OCI-LY7 (cell line): ENCODE measurements around the gene DCAF12L1. TPM values are rescaled to one million over a fixed set of nuclear protein-coding genes. Genes with fewer than 3 reads are reported as not detected.

Source experiments
- BruUV-seq: library from RNA; stranded (reverse); fragments of 400-500 nt; replicated peaks from 2 replicates; lab custom pipeline; 2021; lab: Mats Ljungman, UMichigan
- CTCF ChIA-PET: fragments of 300-600 bp; sonication (Branson Sonifier 250); formaldehyde crosslinking; loops from one replicate; lab custom pipeline; 2022; ENCODE audit warnings: antibody characterized with exemption; ENCODE audit not compliant: unreplicated experiment; lab: Charles Lee
- POLR2A ChIA-PET: fragments of 300-600 bp; sonication (Branson Sonifier 250); formaldehyde crosslinking; loops from one replicate; lab custom pipeline; 2022; ENCODE audit warnings: antibody characterized with exemption; lab: Charles Lee
- DNase-seq: peaks from one replicate; pipeline ENCODE4 v3.0.0-alpha.2; 2015; ENCODE audit warnings: low spot score
- H2AFZ ChIP-seq: fragments of 200-600 bp; sonication (generic), shearing (Covaris generic); 2 replicates; pipeline ENCODE4 v1.6.1; 2014; ENCODE audit warnings: mild to moderate bottlenecking, antibody characterized with exemption, low read length, moderate library complexity
- H3K27ac ChIP-seq: fragments of 200-600 bp; sonication (generic); 2 replicates; pipeline ENCODE4 v1.5.1; 2014; ENCODE audit warnings: mixed run types, low read depth, mild to moderate bottlenecking, moderate library complexity, low read length, inconsistent platforms; ENCODE audit not compliant: poor library complexity, severe bottlenecking
- H3K36me3 ChIP-seq: fragments of 200-600 bp; sonication (generic); 2 replicates; pipeline ENCODE4 v1.6.1; 2014; ENCODE audit warnings: mild to moderate bottlenecking, antibody characterized with exemption, low read length, moderate library complexity, mixed read lengths; ENCODE audit not compliant: insufficient read depth
- H3K4me1 ChIP-seq: fragments of 200-600 bp; sonication (generic); 2 replicates; pipeline ENCODE4 v1.5.1; 2014; ENCODE audit warnings: mild to moderate bottlenecking, low read length; ENCODE audit not compliant: insufficient read depth, poor library complexity, severe bottlenecking
- H3K4me2 ChIP-seq: fragments of 200-600 bp; sonication (generic); 2 replicates; pipeline ENCODE4 v1.6.1; 2014; ENCODE audit warnings: mild to moderate bottlenecking, low read length
- H3K4me3 ChIP-seq: fragments of 200-600 bp; sonication (generic); 2 replicates; pipeline ENCODE4 v1.5.1; 2014; ENCODE audit warnings: mild to moderate bottlenecking, low read depth, low read length; ENCODE audit not compliant: poor library complexity, severe bottlenecking
- H3K79me2 ChIP-seq: fragments of 200-600 bp; sonication (generic); 2 replicates; pipeline ENCODE4 v1.6.1; 2016; ENCODE audit warnings: low read depth, mild to moderate bottlenecking, low read length, moderate library complexity, mixed read lengths; ENCODE audit not compliant: insufficient read depth
- H3K9me2 ChIP-seq: fragments of 200-600 bp; sonication (generic); 2 replicates; pipeline ENCODE4 v1.6.1; 2016; ENCODE audit warnings: mild to moderate bottlenecking, low read length, mixed read lengths; ENCODE audit not compliant: insufficient read depth
- H3K9me3 ChIP-seq: fragments of 200-600 bp; sonication (generic); 2 replicates; pipeline ENCODE4 v1.6.1; 2014; ENCODE audit warnings: mild to moderate bottlenecking, mixed run types, low read length, mixed read lengths
- H4K20me1 ChIP-seq: fragments of 200-600 bp; sonication (generic); 2 replicates; pipeline ENCODE4 v1.6.1; 2014; ENCODE audit warnings: mild to moderate bottlenecking, antibody characterized with exemption, low read length, moderate library complexity, mixed read lengths; ENCODE audit not compliant: insufficient read depth
- EZH2phosphoT487 ChIP-seq: fragments of 200-600 bp; sonication (generic); IDR thresholded peaks from 2 replicates; pipeline ENCODE4 v1.6.1; 2018; ENCODE audit warnings: low read depth, borderline replicate concordance, mild to moderate bottlenecking, mixed run types, antibody characterized with exemption, low read length, moderate library complexity, mixed read lengths
- intact Hi-C: fragments of 100-400 bp; cut with micrococcal nuclease; formaldehyde crosslinking; loops from one replicate; pipeline ENCODE4 v1.10.0; 2022; ENCODE audit not compliant: unreplicated experiment
- small RNA-seq: library from RNA; depleted of rRNA; stranded (forward); fragments of <200 nt; gene quantifications from one replicate; pipeline ENCODE3, GENCODE V24; 2014
- total RNA-seq, 2 experiments: library from RNA; depleted of rRNA in 1 of 2; stranded (reverse); fragments of >200 nt in 1 of 2; shearing (Covaris generic) in 1 of 2; gene quantifications; 2 replicates each; pipeline ENCODE4 v1.2.3, GENCODE V29; 2014 to 2022
- TF ChIP-seq, protein P1 (sequence below): fragments of 200-600 bp; sonication (generic); conservative IDR thresholded peaks from 2 replicates; pipeline ENCODE4 v1.5.1; 2014; ENCODE audit warnings: mild to moderate bottlenecking, antibody characterized with exemption, low read length, moderate library complexity, mixed read lengths

DCAF12L1 gene
- total RNA-seq, 2 experiments from 2014 or later: not detected

GRCh38 chrX:126550816-126551215 lies 1.8 kb downstream of the DCAF12L1 start:
- no TSS peak for BruUV-seq
- no peak overlapping the region for H3K4me2 ChIP-seq
- intact Hi-C loops: no loop called here

GRCh38 chrX:126509923-126510322 lies 42.7 kb downstream of the DCAF12L1 start:
- BruUV-seq: no TSS peak
- Histone ChIP-seq H3K9me2 (no peaks in the 10 kb centered on the region), H2AFZ (no peak overlapping the region), H3K4me2 (no peak overlapping the region), H3K4me1 (no peaks in the 10 kb centered on the region), H3K27ac (no peak overlapping the region), H4K20me1 (no peaks in the 10 kb centered on the region), H3K36me3 (no peaks in the 10 kb centered on the region), H3K4me3 (no peak overlapping the region), H3K9me3 (no peaks in the 10 kb centered on the region), H3K79me2 (no peaks in the 10 kb centered on the region)
- TF ChIP-seq, protein P1, sequence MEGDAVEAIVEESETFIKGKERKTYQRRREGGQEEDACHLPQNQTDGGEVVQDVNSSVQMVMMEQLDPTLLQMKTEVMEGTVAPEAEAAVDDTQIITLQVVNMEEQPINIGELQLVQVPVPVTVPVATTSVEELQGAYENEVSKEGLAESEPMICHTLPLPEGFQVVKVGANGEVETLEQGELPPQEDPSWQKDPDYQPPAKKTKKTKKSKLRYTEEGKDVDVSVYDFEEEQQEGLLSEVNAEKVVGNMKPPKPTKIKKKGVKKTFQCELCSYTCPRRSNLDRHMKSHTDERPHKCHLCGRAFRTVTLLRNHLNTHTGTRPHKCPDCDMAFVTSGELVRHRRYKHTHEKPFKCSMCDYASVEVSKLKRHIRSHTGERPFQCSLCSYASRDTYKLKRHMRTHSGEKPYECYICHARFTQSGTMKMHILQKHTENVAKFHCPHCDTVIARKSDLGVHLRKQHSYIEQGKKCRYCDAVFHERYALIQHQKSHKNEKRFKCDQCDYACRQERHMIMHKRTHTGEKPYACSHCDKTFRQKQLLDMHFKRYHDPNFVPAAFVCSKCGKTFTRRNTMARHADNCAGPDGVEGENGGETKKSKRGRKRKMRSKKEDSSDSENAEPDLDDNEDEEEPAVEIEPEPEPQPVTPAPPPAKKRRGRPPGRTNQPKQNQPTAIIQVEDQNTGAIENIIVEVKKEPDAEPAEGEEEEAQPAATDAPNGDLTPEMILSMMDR: no peak
- no peak for TF ChIP-seq EZH2phosphoT487
- no peak for DNase-seq
- POLR2A ChIA-PET: no interaction called here
- CTCF ChIA-PET: no interaction called here
- intact Hi-C loops: no loop called here

More at GRCh38 chrX:126550816-126551215, 1.8 kb downstream of the DCAF12L1 start:
- H4K20me1 ChIP-seq: no peaks in the 10 kb centered on the region
- no peaks in the 10 kb centered on the region for H3K4me1 ChIP-seq
- no peak overlapping the region for H3K4me3 ChIP-seq
- ChIA-PET POLR2A (no interaction called here), CTCF (no interaction called here)
- no peaks in the 10 kb centered on the region for H3K79me2 ChIP-seq
- DNase-seq: no peak
- no peak overlapping the region for H2AFZ ChIP-seq
- no peaks in the 10 kb centered on the region for H3K9me3 ChIP-seq
- no peaks in the 10 kb centered on the region for H3K36me3 ChIP-seq
- no peak for TF ChIP-seq EZH2phosphoT487
- TF ChIP-seq, protein P1: no peak
- H3K9me2 ChIP-seq: no peaks in the 10 kb centered on the region
- H3K27ac ChIP-seq: no peak overlapping the region

Small RNA genes lying within 50 kb of the gene (small RNA-seq; reads per million reads assigned to genes)
- not detected for gene Z69908.1
